ENCODE results near the gene GTPBP6.
"Not testable (repeated sequence)": the region's sequence is repeated elsewhere in the genome, so short reads cannot be mapped to it uniquely, and the experiment has no call there.

Gene GTPBP6

GRCh38 chrX:287670-288069 lies 30.9 kb downstream of the GTPBP6 start:
- DNase-seq: no peak

GRCh38 chrX:285076-285677 lies 33.4 kb downstream of the GTPBP6 start:
- no peak for DNase-seq

GRCh38 chrX:283115-283845 lies 35.3 kb downstream of the GTPBP6 start:
- no peak for DNase-seq

- not testable (repeated sequence) for DNase-seq
Observed at GRCh38 chrX:282000-282681, 36.5 kb downstream of the GTPBP6 start.

- DNase-seq: no peak
Observed at GRCh38 chrX:281166-281999, 37.2 kb downstream of the GTPBP6 start, which contains the start of gene PLCXD1. PLCXD1 (plus strand) TSS chrX:281381; CDS start chrX:284188, 2,807 bp downstream.

GRCh38 chrX:280722-281121 lies 37.9 kb downstream of the GTPBP6 start:
- DNase-seq: not testable (repeated sequence)

GRCh38 chrX:279757-280604 lies 38.6 kb downstream of the GTPBP6 start:
- not testable (repeated sequence) for DNase-seq

GRCh38 chrX:276581-277201 lies 41.9 kb downstream of the GTPBP6 start:
- DNase-seq: no peak

GRCh38 chrX:275967-276580 lies 42.5 kb downstream of the GTPBP6 start:
- no peak for DNase-seq

GRCh38 chrX:275476-275966 lies 43.1 kb downstream of the GTPBP6 start:
- DNase-seq: no peak

- no peak for DNase-seq
Observed at GRCh38 chrX:274904-275475, 43.6 kb downstream of the GTPBP6 start.

- no peak for DNase-seq
Observed at GRCh38 chrX:270848-271367, 47.7 kb downstream of the GTPBP6 start.

- DNase-seq: no peak
Observed at GRCh38 chrX:267771-268261, 50.8 kb downstream of the GTPBP6 start.

- DNase-seq: no peak
Observed at GRCh38 chrX:265502-265901, 53.1 kb downstream of the GTPBP6 start.

- DNase-seq: no peak
Observed at GRCh38 chrX:264634-265455, 53.8 kb downstream of the GTPBP6 start.

GRCh38 chrX:264006-264405 lies 54.6 kb downstream of the GTPBP6 start:
- not testable (repeated sequence) for DNase-seq

GRCh38 chrX:262381-262909 lies 56.2 kb downstream of the GTPBP6 start:
- DNase-seq: no peak

GRCh38 chrX:261919-262352 lies 56.7 kb downstream of the GTPBP6 start:
- DNase-seq: no peak
